NCI-H187 treated with DMSO at 0.1 percent for 48 hours (cell line): ENCODE data around the gene CDC42EP5.

Experiments
- DNase-seq: peaks from one replicate; lab custom pipeline; 2025; lab: John Stamatoyannopoulos, UW

CDC42EP5 gene

GRCh38 chr19:54426291-54426931 lies 46.7 kb downstream of the CDC42EP5 start:
- no peak for DNase-seq

GRCh38 chr19:54425382-54425723 lies 47.7 kb downstream of the CDC42EP5 start:
- DNase-seq, result no peak

- no peak for DNase-seq
Observed at GRCh38 chr19:54424660-54425381, 48.3 kb downstream of the CDC42EP5 start.

GRCh38 chr19:54424201-54424600 lies 48.9 kb downstream of the CDC42EP5 start:
- DNase-seq, result no peak

- no peak for DNase-seq
Observed at GRCh38 chr19:54422136-54422535, 51.0 kb downstream of the CDC42EP5 start.

GRCh38 chr19:54421521-54421920 lies 51.6 kb downstream of the CDC42EP5 start:
- DNase-seq, result no peak

GRCh38 chr19:54421169-54421516 lies 52.0 kb downstream of the CDC42EP5 start:
- DNase-seq, result no peak

GRCh38 chr19:54420383-54421168 lies 52.5 kb downstream of the CDC42EP5 start:
- DNase-seq, result no peak

- no peak for DNase-seq
Observed at GRCh38 chr19:54420068-54420382, 53.1 kb downstream of the CDC42EP5 start.

GRCh38 chr19:54418930-54419800 lies 53.9 kb downstream of the CDC42EP5 start:
- no peak for DNase-seq

GRCh38 chr19:54418030-54418929 lies 54.8 kb downstream of the CDC42EP5 start:
- no peak for DNase-seq

GRCh38 chr19:54416695-54417491 lies 56.2 kb downstream of the CDC42EP5 start:
- DNase-seq, result no peak

GRCh38 chr19:54415901-54416673 lies 57.0 kb downstream of the CDC42EP5 start:
- no peak for DNase-seq

- DNase-seq, result no peak
Observed at GRCh38 chr19:54415208-54415900, 57.7 kb downstream of the CDC42EP5 start, which contains the start of gene TTYH1. TSS of gene TTYH1 (plus strand) at chr19:54415464. CDS start at chr19:54415553, 89 bp downstream.
